Lung microvascular endothelial cell (primary cell): ENCODE data around the gene DNPH1. TPM values are rescaled to one million over a fixed set of nuclear protein-coding genes. Genes with fewer than 3 reads are reported as not detected.

ENCODE experiments used
- DNase-seq, 2 donors: peaks; one replicate each; pipeline versions ENCODE4 v3.0.0 to v3.0.0-alpha.2; 2010; ENCODE audit warnings: low read depth in 2 of 2
- total RNA-seq: library from RNA; depleted of rRNA; stranded (reverse); fragments of >200 nt; gene quantifications from 2 replicates; pipeline ENCODE4 v1.2.1, GENCODE V29; 2014

DNPH1 gene, protein sequence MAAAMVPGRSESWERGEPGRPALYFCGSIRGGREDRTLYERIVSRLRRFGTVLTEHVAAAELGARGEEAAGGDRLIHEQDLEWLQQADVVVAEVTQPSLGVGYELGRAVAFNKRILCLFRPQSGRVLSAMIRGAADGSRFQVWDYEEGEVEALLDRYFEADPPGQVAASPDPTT
- 26.8 and 50.3 TPM in 2 replicates for total RNA-seq

DNA sequence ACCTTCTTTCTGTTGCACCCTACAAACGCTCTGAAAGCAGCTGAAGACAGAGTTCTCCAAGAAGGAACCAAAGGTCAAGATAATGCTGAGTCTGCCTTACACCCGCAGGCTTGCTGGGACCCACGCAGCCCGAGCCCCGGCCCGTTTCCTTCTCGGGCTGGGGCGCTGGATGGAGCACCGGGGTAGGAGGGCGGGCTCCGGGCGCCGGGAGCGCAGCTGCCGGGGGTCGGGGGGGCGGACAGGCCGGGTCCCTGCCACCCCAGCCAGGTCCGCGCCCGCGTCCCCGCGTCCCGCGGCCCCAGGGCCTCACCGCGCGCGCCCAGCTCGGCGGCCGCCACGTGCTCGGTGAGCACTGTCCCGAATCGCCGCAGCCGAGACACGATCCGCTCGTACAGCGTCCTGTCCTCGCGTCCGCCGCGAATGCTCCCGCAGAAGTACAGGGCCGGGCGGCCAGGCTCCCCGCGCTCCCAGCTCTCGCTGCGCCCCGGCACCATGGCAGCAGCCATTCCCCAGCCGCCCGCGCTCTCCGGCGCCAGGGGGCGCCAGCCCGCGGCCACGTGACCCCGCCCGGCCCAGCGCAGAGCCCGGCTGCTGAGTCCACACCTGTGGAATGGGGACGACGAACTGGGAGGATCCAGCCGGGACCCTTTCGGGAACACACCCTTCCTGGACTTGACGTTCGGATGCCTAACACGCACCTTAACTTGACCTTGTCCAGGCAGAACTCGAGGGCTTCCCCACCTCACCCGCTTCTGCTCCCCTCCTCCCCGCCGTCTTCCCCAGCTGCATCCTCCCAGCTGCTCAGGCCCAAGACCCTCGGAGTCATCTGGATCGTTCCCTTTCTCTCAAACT is at the start of gene DNPH1:
DNPH1 (minus strand) TSS at position 531 of the 852 bp plus-strand sequence; CDS start at position 506, 25 bp downstream.
- peak; percentile 69 to 76 for DNase-seq

DNA sequence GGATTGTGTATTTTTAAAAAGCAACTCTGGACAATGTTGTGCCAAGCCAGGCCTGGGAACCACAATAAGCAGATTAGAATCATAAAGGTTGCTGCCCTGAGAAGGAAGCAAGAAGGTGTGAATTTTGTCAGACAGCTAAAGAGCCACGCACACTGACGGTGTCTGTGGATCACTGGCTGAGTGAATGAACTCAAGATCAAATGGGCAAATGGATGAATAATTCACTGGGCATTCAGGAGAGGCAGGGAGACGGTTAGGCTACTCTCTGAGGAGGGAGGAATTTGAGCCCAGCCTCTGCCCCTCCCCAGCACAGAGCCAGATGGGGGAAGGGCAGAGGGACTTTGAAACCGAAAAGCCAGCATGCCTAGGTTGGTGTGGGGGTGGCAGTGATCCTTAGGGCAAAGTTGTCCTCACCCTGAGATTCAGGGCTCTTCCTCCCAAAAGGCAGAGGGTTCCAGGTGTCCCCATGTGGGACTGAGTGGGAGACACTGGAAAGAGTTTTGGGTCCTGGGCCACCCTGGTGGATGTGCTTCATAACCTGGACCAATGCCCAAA is 49.3 kb upstream of the DNPH1 start:
- DNase-seq = no peak

DNA sequence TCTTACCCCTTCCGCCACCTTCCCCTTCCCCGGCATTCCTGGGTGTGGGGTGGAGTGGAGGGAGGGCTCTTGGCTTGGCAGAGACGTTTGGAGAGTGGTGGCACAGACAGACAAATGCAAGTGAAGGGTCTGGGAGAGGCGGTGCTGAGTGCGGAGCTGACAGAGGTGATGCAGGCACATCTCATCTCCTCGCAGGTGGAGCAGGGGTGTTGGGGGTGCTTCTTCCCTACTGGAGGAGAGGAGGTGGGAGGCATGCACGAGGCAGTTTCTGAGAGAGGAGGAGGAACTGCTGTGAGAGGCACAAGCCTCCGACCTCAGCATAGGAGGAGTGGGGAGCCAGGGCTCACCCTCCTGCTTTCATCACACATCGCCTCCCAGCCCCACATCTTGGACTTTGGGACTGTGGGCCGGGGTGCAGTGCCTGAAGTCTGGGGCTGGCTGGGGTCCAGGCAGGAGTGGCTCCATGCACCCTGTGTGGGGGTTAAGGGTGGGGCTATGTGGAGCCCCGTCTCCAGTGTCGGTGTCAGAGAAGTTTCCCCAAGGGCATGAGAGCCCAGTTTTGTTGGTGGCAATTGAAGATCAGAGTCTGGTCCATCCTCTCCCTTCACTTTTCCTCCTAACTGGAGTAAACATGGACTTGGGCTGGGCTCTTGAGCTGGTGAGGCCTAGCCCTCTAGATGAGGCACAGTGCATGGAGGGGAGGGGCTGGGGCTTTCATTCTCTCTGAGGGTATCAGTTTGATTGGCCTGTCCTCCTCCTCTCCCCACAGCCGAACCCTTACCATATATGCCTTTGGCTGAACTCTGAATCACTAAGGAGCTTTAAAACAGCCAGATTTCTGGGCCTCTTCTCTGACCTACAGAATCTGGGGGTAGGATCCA is 48.6 kb upstream of the DNPH1 start:
- DNase-seq = no peak

DNA sequence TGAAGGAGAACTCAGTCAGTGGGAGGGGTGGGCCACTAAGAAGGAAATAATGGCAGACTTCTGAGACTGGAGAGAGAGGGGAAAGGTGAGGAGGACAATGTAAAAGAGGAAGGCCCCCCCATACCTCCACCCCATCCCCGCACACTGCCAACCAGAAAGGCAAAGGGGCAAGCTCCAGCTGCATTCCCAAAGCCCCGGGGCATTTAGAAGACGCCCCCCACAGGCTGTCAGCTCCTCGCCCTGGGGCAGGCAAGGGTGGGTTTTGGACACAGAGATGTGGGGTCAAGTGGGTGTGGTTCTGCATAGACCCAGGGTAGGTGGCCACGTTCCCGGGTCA is 48.0 kb upstream of the DNPH1 start:
- no peak for DNase-seq

DNA sequence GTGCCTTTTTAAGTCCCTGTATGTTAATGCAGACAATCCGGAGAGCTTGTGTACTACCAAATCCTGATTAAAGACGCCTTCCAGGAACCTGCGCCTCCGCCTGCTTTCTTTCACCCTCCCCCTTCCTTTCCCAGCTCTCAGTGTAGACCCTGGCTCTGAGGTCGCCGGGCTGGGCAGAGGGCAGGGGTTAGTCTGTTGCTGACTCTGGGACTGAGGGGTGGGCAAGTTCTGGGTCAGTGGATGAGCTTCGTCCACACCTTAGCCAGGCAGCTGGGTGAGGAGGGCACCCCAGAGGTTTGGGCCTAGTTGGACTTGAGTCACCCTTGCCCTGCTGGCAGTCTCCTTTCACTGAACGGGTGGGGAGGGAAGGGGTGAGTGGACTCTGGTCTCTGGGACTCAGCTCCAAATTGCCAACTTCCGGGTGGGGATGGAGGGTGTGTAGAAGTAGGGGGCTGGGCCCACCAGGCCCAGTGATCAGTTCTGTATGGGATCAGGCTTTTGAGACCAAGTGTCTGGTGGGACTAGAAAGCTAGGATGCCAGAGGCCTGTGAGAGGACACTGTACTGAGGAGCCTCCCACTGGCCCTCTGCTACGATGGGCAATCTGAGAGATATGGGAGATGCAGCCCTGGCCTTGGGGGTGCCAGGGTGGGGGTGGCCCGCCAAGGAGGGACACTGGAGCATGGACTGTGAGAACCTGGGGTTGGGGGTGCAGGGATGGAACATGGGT is 47.5 kb upstream of the DNPH1 start:
- no peak for DNase-seq

DNA sequence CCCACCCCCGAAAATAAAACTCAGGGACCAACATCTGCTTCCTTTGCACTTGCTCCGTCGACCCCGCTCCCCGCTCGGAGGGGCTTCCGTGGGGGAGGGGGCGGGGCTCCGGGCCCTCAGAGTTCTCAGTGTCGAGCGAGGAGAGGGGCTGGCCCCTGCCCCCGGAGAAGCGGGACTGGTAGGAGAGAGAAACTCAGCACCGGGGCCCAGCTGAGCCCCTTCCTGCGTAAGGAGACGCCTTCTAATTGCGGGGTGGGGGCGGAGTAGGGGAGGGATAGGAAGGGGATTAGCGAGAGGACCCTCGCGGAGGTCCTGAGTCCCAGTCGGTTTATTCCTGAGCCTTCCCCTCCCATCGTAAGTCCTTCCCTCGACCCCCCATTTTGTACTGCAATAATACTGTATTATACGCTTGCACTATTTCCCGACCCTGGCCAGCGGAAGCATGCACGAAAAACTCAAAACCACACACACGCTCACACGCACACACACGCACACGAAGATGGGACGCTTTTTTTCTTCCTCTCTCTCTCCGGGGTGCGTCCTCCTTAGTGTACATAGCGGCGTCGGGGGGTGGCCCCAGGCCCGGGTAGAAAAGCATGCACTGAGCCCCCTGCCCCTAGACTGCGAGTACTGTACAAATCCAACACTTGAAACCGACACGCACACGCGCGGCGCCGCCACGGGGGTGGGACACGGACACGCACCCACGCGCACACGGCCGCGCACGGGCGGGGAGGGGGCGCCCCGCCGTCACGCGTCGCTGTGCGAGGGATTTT is 46.7 kb upstream of the DNPH1 start:
- DNase-seq = peak in 1 of 2 donors; percentile 15

DNA sequence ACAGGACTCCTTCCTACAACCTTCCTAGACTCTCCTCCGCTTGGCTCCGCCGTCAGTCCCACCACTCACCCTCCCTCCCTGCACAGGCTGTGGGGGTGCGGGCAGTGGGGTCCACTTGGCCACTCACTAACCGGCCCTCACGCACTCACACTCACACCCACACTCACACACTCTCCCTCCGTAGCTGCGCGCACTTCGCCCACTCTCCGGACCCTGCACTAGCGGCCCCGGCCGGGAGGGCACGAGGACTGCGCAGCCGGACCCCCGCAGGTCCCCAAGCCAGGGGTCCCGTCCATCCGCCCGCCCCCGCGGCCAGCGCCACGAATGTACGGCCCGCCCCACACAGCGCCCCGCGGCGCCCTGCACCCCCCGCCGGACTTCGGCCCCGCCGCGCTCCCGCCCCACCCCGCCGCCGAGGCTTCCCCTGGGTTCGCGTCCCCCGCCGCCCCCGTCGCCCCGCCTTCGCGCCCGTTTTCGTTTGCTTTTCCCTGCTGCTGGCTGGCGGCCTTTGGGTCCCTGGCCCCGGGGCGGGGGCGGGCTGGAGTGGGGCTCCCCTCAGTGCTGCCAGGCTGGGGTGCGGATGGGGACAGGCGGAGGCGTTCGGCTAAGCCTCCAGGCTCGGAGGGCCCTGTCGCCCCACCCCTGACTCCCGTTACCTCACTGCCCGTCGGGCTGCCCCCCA is 45.8 kb upstream of the DNPH1 start:
- DNase-seq = no peak

DNA sequence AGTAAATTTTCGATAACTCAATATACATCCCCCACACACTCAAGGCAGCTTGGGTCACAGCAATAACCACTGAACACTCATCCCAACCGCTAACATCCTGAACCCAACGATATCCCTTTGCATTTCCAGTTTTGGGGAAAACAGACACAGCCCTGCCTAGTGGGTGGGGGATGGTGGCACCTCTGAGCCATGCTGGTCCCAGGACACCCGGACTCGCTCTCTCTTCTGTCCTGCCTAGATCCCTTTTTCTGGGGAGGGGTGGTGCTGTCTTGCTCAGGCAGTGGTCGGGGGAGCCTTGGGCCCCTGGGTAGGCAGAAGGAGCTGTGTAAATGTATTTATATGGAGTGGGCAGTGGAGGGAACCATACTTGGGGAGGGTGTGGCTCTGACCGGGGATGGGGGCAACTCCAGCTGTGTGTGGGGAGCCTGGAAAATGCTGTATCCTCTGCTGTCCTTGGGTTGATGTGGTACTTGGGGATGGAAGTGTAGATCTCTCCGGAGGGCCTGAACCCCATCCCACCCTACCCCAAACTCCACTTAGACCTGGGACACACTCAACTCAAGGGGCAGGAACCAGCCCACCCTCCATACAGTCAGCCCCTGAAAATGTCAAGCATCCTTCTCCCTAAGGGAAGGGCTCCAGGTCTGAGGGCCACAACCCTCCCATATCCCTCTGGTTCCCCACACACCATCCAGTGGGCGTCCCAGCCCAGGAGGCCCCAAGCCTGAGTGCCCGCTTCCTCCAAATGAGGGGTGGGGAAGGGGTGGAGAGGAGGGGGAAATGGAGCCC is 45.0 kb upstream of the DNPH1 start:
- DNase-seq = no peak

DNA sequence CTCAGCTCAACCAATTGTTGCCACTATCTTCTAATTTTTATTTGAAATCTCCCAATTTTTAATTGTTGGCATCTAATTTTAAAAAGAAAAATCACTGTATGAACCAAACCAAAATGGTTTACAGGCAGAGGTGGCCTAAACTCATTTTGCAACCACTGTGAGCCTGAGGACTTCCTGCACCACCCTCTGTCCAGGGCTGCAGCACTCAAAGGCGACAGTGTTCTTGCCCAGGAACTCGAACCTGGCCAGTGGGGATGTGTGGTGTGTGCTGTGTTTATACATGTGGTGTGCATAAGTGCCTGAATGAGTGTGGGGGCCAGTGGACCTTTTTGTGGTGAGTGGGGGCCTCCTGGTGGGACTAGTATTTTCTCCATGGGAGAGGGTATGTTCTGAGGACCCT is 44.4 kb upstream of the DNPH1 start:
- DNase-seq = no peak

DNA sequence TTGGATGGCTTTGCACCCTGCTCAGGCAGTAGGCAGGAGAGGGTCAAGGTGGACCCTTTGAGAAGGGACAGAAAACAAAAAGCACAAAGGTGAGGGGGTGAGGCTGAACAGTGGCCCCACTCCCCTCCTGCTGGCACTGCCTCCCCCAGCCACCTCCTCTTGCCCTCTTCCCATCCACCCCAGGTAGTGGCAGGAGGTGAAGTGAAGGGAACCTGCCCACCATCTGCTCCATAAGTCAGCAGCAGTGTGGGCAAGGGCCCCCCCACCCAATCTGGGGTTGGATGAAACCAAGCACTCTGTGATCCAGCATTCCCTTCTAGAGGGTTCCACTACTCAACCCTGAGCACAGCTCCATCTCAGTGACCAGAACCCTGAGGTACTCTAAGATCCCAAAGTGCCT is 42.7 kb upstream of the DNPH1 start:
- DNase-seq = no peak

DNA sequence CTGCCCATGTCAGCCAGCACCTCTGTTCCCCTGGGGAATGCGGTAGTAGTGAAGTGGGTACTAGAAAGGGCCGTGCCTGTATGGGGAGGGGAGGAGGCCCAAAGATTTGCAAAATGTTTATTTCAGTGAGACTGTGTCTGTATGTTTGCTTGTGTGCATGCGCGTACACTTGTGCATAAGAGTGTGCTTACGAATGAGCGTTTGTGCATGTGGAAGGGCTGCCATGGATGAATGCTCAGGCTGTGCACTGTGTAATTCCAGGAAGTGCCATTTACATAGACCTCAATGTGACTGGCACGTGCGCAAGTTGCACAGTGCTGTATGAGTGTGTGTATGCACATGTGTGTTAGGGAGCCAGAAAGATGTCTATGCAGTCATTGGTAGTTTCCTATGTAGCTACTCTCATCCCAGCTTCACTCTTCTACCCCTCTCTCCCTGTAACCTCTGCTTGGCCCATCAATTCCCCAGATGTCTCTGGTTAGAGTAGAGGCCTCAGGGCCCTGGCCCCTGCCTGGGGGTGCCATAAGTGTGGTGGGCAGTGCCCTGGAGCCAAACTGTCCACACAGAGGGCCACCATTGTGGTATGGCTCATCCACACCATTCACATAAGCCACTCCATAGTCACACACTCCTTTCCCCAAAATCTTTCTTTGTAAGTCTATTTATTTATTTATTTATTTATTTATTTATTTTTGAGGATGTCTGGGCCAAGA is 42.0 kb upstream of the DNPH1 start:
- no peak for DNase-seq

DNA sequence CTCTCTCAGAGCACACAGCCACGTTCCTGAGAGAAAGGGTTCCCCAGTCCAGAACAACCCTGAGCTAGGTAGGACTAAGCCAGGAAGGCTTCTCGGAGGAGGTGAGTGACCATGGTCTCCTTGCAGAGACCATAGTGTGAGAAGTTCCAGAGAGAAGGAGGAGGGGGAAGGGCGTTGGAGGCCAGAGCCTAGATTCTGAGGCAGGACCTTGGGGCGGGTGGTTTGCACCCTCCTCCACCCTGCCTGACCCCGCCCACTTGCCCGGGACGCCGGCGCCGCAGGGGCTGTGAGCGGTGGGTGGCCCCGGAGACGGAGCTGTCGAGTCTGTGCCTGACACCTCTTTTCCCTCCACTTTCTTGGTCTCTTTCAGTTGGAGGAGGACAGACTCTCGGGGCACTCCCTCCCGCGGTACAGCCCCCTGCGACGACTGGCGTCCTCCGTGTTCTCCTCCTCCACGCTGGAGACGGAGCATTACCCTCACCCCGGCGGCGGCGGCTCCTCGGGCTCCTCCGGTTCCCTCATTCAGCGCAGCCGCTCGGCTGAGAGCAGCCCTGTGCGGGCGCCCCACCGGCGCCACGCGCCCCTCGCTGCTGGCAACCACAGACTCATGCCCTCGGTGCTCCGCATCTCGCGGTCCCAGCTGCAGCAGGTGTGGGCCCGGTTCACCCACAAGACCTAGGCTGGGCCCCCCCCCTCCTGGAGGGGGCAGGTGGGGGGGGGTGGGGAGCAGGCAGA is 40.2 kb upstream of the DNPH1 start:
- DNase-seq = no peak

DNA sequence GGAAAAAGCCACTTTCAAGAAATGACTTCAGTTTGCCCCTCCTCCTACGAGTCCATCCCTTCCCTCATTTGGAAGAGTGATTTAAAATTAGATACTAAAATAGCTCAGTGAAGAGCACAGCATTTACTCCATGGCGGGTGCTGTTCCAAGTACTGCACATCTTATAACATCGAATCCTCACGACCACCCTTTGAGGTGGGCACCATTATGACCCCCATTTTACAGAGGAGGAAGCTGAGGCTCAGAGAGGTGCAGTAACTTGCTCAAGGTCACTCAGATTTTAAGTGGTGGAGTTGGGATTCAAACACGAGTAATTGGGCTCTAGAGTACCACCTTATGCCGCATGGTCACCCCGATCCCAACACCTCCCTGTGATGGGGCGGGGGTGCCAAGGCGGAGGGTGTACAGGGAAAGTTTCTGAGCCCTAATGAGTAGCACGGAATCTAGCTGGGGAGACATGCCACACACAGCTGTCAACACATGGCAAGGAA is 39.5 kb upstream of the DNPH1 start:
- no peak for DNase-seq

DNA sequence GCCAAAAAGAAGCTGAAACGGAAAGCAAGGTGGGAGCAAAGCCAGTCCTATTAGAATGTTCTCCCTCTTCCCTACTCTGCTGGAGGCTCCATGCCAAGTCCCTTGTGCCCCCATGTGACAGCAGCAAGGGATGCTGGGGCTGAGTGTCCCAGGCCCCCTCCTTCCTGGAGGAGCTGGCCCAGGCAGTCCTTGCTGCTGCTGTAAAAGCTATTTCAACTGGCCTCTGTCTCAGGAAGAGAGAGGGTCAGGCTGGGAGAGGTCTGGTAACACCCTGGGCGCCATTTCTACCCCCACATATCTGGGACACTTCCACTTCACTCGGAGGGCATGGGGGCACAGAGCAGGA is 39.0 kb upstream of the DNPH1 start:
- no peak for DNase-seq

DNA sequence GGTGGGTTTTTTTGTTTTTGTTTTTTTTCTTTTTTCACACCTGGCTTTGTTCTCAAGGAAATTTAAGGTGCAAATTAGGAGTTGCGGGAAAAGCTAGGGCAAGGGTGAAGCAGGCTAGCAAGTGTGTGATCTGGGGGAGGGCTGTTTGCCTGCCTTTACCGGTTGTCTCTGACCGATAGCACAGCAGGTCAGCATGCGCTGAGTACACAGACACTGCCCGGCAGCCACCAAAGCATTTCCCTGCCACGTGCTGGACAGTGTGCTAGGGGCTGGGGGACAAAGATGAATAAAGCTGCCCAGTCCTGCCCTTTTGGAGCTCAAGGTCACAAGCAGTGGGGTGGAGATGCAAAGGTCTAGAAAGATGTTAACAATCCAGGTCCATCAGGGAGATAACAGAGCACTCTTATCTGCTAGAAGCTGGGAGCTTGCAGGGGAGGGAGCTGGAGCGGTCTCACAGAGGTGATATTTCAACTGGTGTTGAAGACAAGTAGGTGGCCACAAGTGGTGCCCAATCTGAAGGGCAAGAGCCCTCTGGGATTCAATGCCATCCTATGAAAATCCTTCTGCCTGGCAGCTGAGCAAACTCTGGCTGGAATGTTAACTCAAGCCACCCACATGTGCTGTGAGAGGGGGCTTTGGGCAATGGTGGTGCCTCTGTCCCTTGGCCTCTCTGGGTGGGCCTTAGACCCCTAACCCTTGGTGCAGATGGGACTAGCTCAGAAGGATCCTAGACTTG is 38.5 kb upstream of the DNPH1 start:
- no peak for DNase-seq

DNA sequence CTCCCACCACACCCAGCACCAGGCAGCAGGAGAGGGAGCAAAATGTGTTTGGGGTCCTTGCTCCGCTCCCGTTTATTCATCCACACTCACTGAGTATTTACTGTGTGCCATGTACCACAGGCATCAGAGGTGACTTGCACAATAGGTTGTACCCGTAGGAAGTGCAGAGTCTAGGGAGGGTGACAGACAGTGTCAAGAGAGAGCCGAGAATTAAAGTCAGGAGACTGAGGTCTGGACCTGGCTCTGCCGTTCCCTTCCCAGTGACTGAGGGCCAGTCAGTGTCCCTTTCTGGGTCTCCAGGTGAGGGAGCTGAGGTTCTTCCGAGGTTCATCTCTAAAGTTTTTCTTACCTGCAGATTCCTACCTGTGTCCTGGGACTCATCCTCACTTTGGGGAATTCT is 36.3 kb upstream of the DNPH1 start:
- DNase-seq = no peak

DNA sequence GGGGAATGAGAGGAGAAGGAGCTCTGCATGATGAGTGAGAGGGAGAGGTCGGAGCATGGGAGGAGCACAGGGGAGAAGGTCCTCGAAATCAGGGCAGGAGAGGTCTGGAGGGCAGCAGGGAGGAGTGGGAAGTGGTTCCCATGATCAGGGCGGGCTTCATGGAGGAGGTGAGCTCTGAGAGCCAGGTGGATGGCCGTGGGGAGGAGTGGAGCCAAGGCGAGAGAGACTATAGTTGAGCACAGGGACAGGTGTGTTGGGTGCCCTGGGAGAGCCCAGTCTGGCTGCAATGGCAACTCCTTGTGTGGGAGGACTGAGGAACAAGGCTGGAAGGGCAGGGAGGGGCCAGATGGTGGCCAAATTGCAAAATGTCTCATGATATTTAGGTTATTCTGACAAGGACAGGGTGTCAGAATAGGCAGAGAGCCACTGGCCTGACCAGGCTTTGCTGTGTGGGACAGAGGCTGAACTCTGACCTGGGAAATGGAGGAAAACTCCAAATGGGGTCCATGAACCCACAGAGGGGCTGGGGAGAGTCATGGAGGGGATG is 35.4 kb upstream of the DNPH1 start:
- no peak for DNase-seq
